ENCODE data around the gene SLC35D1.

DNA sequence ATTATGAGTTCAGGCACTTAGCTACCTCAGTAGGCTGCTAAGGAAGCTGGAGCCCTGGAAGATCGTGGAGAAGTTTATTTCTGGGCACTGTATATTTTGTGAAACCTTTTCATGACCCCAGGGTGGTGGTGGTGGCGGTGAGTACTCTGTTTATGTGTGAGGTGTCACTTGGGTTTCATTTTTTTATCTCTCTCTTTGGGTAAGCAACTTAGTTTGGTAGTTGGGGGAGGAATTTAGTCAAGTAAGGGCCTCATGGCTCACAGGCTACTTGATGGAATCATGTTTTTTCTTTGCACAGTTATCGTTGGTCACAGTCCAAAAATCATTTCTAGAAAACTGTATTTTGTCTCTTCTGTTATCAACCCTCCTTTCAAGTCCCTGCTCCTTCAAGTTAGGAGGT, 46.9 kb upstream of the SLC35D1 start:
- TF ChIP-seq, protein P1, sequence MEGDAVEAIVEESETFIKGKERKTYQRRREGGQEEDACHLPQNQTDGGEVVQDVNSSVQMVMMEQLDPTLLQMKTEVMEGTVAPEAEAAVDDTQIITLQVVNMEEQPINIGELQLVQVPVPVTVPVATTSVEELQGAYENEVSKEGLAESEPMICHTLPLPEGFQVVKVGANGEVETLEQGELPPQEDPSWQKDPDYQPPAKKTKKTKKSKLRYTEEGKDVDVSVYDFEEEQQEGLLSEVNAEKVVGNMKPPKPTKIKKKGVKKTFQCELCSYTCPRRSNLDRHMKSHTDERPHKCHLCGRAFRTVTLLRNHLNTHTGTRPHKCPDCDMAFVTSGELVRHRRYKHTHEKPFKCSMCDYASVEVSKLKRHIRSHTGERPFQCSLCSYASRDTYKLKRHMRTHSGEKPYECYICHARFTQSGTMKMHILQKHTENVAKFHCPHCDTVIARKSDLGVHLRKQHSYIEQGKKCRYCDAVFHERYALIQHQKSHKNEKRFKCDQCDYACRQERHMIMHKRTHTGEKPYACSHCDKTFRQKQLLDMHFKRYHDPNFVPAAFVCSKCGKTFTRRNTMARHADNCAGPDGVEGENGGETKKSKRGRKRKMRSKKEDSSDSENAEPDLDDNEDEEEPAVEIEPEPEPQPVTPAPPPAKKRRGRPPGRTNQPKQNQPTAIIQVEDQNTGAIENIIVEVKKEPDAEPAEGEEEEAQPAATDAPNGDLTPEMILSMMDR (IDR thresholded peaks at IDR 0.05) = no peak
- TF ChIP-seq POLR2A (IDR thresholded peaks at IDR 0.05) = no peak
- no peak for TF ChIP-seq POLR2AphosphoS5 (IDR thresholded peaks at IDR 0.05)

Data from gastroesophageal sphincter (tissue), 3 donors.